HEK293 (cell line): ENCODE measurements around the gene PTGDR2.

ENCODE experiments used
- BCL11A ChIP-seq: fragments of 450-650 bp; formaldehyde crosslinking; IDR thresholded peaks from 2 replicates; pipeline ENCODE4 v1.5.1; 2016; ENCODE audit warnings: low read depth, missing biosample characterization, missing genetic modification characterization
- CTCF ChIP-seq: fragments of 450-650 bp; formaldehyde crosslinking; IDR thresholded peaks from 2 replicates; pipeline ENCODE4 v1.5.1; 2016; ENCODE audit warnings: missing biosample characterization, missing genetic modification characterization
- ELK4 ChIP-seq: IDR thresholded peaks from 2 replicates; pipeline ENCODE4 v1.6.1; 2011; ENCODE audit warnings: mild to moderate bottlenecking, low read depth, low read length, borderline replicate concordance
- GLI2 ChIP-seq: fragments of 450-650 bp; formaldehyde crosslinking; IDR thresholded peaks from 2 replicates; pipeline ENCODE4; 2017; ENCODE audit warnings: missing biosample characterization, missing genetic modification characterization, low read depth, borderline replicate concordance
- SCRT1 ChIP-seq: fragments of 450-650 bp; formaldehyde crosslinking; IDR thresholded peaks from 2 replicates; pipeline ENCODE4 v1.5.1; 2016; ENCODE audit warnings: missing biosample characterization, missing genetic modification characterization, borderline replicate concordance
- SETDB1 ChIP-seq: IDR thresholded peaks from one replicate; pipeline ENCODE4 v1.6.1; 2017; ENCODE audit warnings: mild to moderate bottlenecking, low read length, moderate library complexity, mixed read lengths; ENCODE audit not compliant: insufficient read length
- SP7 ChIP-seq: fragments of 450-650 bp; formaldehyde crosslinking; IDR thresholded peaks from 2 replicates; pipeline ENCODE4 v1.5.1; 2016; ENCODE audit warnings: missing biosample characterization, missing genetic modification characterization
- TCF7L2 ChIP-seq: IDR thresholded peaks from 2 replicates; pipeline ENCODE4 v1.6.1; 2011; ENCODE audit warnings: low read depth, mild to moderate bottlenecking, inconsistent platforms, low read length, moderate library complexity, borderline replicate concordance
- ZNF157 ChIP-seq: fragments of 450-650 bp; formaldehyde crosslinking; IDR thresholded peaks from 2 replicates; pipeline ENCODE4 v1.5.1; 2016; ENCODE audit warnings: missing biosample characterization, missing genetic modification characterization
- ZNF169 ChIP-seq: fragments of 450-650 bp; formaldehyde crosslinking; IDR thresholded peaks from 2 replicates; pipeline ENCODE4 v1.5.1; 2016; ENCODE audit warnings: missing biosample characterization, missing genetic modification characterization
- ZNF302 ChIP-seq: fragments of 450-650 bp; formaldehyde crosslinking; IDR thresholded peaks from 2 replicates; pipeline ENCODE4 v1.5.1; 2016; ENCODE audit warnings: missing biosample characterization, missing genetic modification characterization, low read depth
- ZNF416 ChIP-seq: fragments of 450-650 bp; formaldehyde crosslinking; IDR thresholded peaks from 2 replicates; pipeline ENCODE4 v1.5.1; 2016; ENCODE audit warnings: missing biosample characterization, missing genetic modification characterization
- ZNF580 ChIP-seq: fragments of 450-650 bp; formaldehyde crosslinking; IDR thresholded peaks from 2 replicates; pipeline ENCODE4 v1.5.1; 2016; ENCODE audit warnings: missing biosample characterization, missing genetic modification characterization

DNA sequence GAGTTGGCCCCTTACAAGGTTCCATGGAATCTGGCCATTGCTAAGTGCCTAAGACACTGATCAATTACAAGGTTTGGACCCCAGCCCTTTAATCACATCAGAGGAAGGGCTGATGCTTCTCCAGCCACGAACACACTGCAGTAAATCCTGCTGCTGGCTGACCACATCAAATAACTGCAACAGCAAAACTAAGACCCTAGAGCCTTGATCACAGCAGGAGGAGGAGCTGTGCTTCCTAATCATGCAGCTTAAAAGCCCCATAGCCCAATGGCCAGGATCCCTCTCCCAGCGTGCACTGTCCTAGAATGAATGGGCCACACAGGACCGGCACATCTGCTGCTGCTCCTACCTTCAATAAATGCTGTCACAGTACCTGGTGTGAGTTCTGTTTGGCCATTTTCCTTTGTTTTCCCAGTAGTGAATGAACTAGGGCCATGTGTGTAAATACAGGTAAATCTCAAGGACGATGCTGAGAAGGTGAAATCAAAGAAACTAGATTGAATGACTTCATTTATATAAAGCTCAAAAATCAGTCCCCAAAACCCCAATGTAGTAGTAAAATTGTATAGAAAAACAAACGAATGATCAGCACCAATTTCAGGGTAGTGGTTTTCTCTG is 24.3 kb upstream of the PTGDR2 start:
- TF ChIP-seq CTCF (tag by site-specific recombination) (no peak), ZNF157 (tag by site-specific recombination) (no peak), SP7 (tag by site-specific recombination) (no peak), ZNF580 (tag by site-specific recombination) (no peak), SETDB1 (no peak), TCF7L2 (no peak), GLI2 (tag by site-specific recombination) (no peak), SCRT1 (tag by site-specific recombination) (no peak), ZNF416 (tag by site-specific recombination) (no peak), ZNF169 (tag by site-specific recombination) (no peak), BCL11A (tag by site-specific recombination) (no peak), ZNF302 (tag by site-specific recombination) (no peak), ELK4 (no peak)
